Astrocyte of the cerebellum (primary cell): ENCODE results near the gene MYH4.

Source experiments
- DNase-seq: peaks from one replicate; pipeline ENCODE4 v3.0.0-alpha.2; 2011; ENCODE audit warnings: low read depth
- H3K4me3 ChIP-seq: 2 replicates; pipeline ENCODE4 v1.5.1; 2011; ENCODE audit warnings: mild to moderate bottlenecking, low read depth, low read length, moderate library complexity
- in situ Hi-C: cut with HindIII; loops from 2 replicates; pipeline ENCODE4 v1.10.0; 2017; ENCODE audit warnings: low sequenced_read_pairs
- TF ChIP-seq, protein P1 (sequence below): IDR thresholded peaks from 2 replicates; pipeline ENCODE4 v1.5.1; 2012; ENCODE audit warnings: low read length, low read depth, moderate library complexity, mild to moderate bottlenecking; ENCODE audit errors: missing control alignments

MYH4 gene

DNA sequence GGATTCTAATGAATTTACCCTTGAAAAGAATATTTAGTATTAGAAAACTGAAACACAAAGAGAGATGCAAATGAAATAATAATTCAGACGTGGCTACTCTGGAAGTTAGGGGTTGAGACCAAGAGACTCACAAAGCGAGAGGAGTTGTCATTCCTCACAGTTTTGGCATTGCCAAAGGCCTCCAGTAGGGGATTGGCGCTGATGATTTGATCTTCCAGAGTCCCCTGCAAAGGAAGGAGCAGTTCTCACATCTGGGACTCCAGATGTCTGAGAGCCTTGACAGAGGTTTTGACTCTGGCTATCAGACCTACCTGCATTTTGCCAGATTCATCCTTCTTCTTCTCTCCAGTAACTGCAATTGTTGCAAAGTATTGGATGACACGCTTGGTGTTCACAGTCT lies 54.2 kb downstream of the MYH4 start:
- TF ChIP-seq, protein P1, sequence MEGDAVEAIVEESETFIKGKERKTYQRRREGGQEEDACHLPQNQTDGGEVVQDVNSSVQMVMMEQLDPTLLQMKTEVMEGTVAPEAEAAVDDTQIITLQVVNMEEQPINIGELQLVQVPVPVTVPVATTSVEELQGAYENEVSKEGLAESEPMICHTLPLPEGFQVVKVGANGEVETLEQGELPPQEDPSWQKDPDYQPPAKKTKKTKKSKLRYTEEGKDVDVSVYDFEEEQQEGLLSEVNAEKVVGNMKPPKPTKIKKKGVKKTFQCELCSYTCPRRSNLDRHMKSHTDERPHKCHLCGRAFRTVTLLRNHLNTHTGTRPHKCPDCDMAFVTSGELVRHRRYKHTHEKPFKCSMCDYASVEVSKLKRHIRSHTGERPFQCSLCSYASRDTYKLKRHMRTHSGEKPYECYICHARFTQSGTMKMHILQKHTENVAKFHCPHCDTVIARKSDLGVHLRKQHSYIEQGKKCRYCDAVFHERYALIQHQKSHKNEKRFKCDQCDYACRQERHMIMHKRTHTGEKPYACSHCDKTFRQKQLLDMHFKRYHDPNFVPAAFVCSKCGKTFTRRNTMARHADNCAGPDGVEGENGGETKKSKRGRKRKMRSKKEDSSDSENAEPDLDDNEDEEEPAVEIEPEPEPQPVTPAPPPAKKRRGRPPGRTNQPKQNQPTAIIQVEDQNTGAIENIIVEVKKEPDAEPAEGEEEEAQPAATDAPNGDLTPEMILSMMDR, result no peak
- no peak for DNase-seq
- in situ Hi-C loops, result loop anchor here (25.0 kb wide), 1 partner anchor 103 kb away; no protein-coding TSS in a partner anchor
- no peak overlapping the region for H3K4me3 ChIP-seq

DNA sequence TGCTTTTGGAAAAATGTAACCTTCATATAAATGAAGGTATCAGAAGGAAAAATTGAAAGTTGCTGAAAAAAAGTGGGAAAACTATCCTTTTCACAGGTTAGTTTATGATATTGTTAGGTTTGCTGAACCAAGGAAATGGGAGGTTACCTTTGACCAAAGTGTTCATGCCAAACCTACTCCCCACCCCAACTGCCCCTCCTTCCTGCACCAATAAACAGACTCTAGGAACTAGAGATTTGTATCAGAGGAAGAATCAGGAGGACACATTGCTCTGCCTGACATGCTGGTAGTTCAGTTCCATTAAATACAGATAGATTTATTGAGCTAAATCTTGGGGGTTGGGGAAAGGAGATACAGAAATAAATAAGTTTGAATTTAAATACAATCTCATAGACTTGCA lies 65.8 kb downstream of the MYH4 start:
- H3K4me3 ChIP-seq, result no peak overlapping the region
- in situ Hi-C loops, result loop anchor here (25.0 kb wide), 1 partner anchor 91 kb away; no protein-coding TSS in a partner anchor
- DNase-seq, result no peak
- TF ChIP-seq, protein P1, result no peak

DNA sequence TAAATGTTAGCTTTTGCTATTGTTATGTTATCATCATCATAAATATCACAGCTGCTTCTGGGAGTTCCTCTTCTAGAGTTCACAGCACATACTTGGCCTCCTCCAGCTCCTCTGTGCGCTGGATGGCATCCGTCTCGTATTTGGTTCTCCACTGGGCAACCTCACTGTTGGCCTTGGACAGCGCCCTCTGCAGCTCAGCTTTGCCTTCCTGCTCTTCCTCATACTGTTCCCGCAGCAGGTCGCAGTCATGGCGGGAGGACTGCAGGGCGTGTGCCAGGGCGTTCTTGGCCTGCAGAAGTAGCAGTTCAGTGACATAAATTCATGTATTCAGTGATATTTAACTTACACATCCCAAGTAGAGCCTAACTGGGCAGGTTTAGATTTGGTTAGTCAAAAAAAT lies 71.0 kb downstream of the MYH4 start:
- H3K4me3 ChIP-seq, result no peak overlapping the region
- in situ Hi-C loops, result no loop called here
- TF ChIP-seq, protein P1, result no peak
- no peak for DNase-seq

DNA sequence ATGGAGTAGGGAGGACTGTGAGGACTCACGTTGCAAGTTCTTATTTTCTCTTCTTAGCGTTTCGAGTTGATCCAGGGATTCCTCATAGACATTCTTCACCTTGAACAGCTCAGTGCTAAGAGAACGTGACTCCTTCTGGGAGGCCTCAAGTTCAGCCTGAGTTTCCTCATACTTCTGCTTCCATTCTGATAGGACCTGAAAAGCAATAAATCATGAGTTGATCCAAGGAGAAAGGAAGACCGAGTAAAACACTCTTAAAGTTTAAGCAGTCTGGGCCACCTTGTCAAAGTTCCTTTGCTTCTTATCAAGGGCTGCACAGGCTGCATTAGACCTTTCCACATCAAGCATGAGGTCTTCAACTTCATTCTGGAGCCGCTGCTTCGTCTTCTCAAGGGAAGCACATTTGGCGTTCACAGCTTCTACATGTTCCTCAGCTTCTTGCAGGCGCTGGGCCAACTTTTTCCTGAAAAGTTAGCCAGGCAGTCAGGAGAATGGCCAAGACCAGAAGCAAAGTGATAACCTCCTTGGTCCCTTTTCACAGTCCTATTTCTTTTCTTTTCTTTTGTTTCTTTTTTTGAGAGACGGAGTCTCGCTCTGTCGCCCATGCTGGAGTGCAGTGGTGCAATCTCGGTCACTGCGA lies 72.7 kb downstream of the MYH4 start:
- no peak overlapping the region for H3K4me3 ChIP-seq
- no peak for DNase-seq
- in situ Hi-C loops, result no loop called here
- TF ChIP-seq, protein P1, result no peak

DNA sequence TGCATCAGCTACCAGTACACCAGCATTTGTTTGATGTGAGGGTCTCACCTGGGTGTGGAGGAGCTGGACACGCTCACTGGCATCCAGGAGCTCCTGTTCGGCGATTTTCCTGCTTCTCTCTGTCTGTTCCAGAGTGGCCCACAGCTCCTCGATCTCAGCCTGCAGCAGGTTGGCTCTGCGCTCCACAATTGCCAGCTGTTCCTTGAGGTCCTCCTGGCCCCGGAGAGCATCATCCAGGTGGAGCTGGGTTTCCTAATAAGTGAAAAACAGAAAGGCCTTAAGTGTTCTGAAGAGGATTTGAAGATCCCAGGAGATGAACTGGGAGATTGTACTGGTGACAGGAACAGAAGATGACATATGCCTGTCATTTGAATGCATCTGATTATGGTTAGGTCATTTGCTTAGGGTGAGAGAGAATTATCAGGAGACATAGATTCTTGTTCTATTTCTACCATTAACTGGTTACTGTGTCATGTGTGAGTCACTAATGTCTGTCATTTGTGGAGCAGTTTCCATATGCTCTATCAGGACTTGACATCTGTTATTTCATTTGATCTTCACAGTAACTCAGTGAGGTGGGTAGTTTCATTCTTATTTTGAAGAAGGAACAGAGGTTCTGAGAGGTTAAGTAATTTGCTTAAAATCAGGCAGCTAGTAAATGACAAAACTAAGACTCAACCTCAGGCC lies 75.0 kb downstream of the MYH4 start:
- in situ Hi-C loops, result no loop called here
- no peak for DNase-seq
- H3K4me3 ChIP-seq, result no peak overlapping the region
- TF ChIP-seq, protein P1, result no peak
